Esophagus squamous epithelium (tissue), 4 donors: ENCODE measurements around the gene CDK11B.
"Not testable (repeated sequence)": the region's sequence is repeated elsewhere in the genome, so short reads cannot be mapped to it uniquely, and the experiment has no call there.

Experiments used
- CTCF ChIP-seq, 6 experiments: fragments of 450-650 bp in 4 of 6; fragments of 200-600 bp in 2 of 6; sonication (generic) in 2 of 6; IDR thresholded peaks; one replicate each; pipeline ENCODE4 v1.5.1; 2016 to 2019; ENCODE audit warnings: antibody characterized with exemption in 6 of 6, mild to moderate bottlenecking in 4 of 6, moderate library complexity in 4 of 6
- POLR2A ChIP-seq, 4 donors: fragments of 450-650 bp; IDR thresholded peaks; one replicate each; pipeline ENCODE4 v1.6.1; 2017; ENCODE audit warnings: antibody characterized with exemption in 4 of 4, mild to moderate bottlenecking in 4 of 4, moderate library complexity in 3 of 4

- not testable (repeated sequence) for TF ChIP-seq CTCF, POLR2A (IDR thresholded peaks at IDR 0.05)
Observed at GRCh38 chr1:1640711-1641461, 17.9 kb downstream of the CDK11B start.
